Upper lobe of right lung (tissue), 1 donor: ENCODE results near the gene COCH. TPM values are rescaled to one million over a fixed set of nuclear protein-coding genes. Genes with fewer than 3 reads are reported as not detected.
"Not testable (repeated sequence)": the region's sequence is repeated elsewhere in the genome, so short reads cannot be mapped to it uniquely, and the experiment has no call there.

ENCODE experiments used
- ATAC-seq: fragments of 200-7000 bp; cut with Tn5 transposase; one replicate; pipeline ENCODE4 v1.9.1; 2020; ENCODE audit warnings: mild to moderate bottlenecking, moderate library complexity
- DNase-seq: peaks from one replicate; pipeline ENCODE4 v3.0.0-alpha.2; 2020
- H3K27ac ChIP-seq: fragments of 200-600 bp; one replicate; pipeline ENCODE4 v1.8.0; 2022
- H3K27me3 ChIP-seq: fragments of 200-600 bp; one replicate; pipeline ENCODE4 v1.8.0; 2022; ENCODE audit warnings: mild to moderate bottlenecking
- H3K36me3 ChIP-seq: fragments of 200-600 bp; one replicate; pipeline ENCODE4 v1.8.0; 2022
- H3K4me1 ChIP-seq: fragments of 200-600 bp; one replicate; pipeline ENCODE4 v1.8.0; 2022
- H3K4me3 ChIP-seq: fragments of 200-600 bp; one replicate; pipeline ENCODE4 v1.8.0; 2022; ENCODE audit warnings: mild to moderate bottlenecking
- H3K9me3 ChIP-seq: fragments of 200-600 bp; one replicate; pipeline ENCODE4 v1.8.0; 2022
- intact Hi-C: fragments of 100-400 bp; cut with DNase I; formaldehyde crosslinking; loops from one replicate; pipeline ENCODE4 v1.11.0; 2022
- total RNA-seq: library from RNA; stranded (reverse); fragmentation: NEBNext Ultra II Directional; extraction: Animal tissue kit (Norgen Biotek cat#: 25700); gene quantifications from one replicate; pipeline ENCODE4 v1.2.1, GENCODE V29; 2021
- TF ChIP-seq, protein P1 (sequence below): fragments of 200-600 bp; IDR thresholded peaks from one replicate; pipeline ENCODE4 v1.8.0; 2022; ENCODE audit warnings: antibody characterized with exemption
- donor health status: DM: no; HTN: yes; CAD: no; lungs with severe emphysema.

COCH gene
- total RNA-seq, 1 donor from 2014 or later: 0.38 TPM

DNA sequence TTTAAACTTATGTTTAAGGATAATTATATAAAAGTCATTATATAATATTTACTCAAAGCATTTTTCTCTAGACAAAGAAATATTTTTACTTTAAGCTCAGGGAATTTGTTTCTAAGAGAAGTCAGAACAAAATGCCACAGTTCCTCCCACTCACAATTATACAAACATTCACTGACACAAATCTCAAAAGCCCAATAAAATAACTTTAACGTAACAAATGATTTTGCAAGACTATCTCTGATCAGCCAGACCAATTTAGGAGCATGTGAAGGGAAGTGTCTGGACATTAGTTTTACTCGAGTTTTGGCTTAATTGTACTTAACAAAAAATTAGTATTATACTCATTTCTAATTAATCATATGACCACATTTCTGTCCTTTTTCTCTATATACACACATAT lies 41.2 kb downstream of the COCH start:
- no peak for ATAC-seq
- Histone ChIP-seq H3K4me1 (no peaks in the 10 kb centered on the region), H3K4me3 (no peak overlapping the region), H3K36me3 (peaks cover 19% of the 10 kb centered on the region), H3K27me3 (no peaks in the 10 kb centered on the region), H3K27ac (no peak overlapping the region), H3K9me3 (no peaks in the 10 kb centered on the region)
- TF ChIP-seq, protein P1, sequence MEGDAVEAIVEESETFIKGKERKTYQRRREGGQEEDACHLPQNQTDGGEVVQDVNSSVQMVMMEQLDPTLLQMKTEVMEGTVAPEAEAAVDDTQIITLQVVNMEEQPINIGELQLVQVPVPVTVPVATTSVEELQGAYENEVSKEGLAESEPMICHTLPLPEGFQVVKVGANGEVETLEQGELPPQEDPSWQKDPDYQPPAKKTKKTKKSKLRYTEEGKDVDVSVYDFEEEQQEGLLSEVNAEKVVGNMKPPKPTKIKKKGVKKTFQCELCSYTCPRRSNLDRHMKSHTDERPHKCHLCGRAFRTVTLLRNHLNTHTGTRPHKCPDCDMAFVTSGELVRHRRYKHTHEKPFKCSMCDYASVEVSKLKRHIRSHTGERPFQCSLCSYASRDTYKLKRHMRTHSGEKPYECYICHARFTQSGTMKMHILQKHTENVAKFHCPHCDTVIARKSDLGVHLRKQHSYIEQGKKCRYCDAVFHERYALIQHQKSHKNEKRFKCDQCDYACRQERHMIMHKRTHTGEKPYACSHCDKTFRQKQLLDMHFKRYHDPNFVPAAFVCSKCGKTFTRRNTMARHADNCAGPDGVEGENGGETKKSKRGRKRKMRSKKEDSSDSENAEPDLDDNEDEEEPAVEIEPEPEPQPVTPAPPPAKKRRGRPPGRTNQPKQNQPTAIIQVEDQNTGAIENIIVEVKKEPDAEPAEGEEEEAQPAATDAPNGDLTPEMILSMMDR: no peak
- intact Hi-C loops: no loop called here
- no peak for DNase-seq

DNA sequence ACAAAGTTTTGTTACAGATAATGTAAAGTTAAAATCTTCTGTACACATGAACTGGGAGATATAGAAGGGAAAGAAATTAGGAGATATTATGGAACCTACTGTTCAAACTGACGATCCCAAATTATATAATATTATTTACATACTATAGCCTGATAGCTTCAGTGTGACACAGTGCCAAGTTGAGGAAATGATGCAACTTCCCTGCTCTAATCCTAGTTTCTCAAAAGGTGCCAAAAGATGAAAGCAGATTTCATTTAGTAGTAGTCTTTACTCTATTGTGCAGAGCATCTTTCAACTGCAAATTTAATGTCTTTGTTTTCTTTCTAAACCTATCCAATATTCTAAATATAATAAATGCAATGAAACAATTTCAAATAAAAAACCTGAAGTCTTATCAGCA lies 46.9 kb downstream of the COCH start:
- TF ChIP-seq, protein P1: no peak
- H3K27me3 ChIP-seq: no peaks in the 10 kb centered on the region
- peaks cover 10% of the 10 kb centered on the region for H3K36me3 ChIP-seq
- H3K9me3 ChIP-seq: no peaks in the 10 kb centered on the region
- ATAC-seq: no peak
- no peak overlapping the region for H3K27ac ChIP-seq
- H3K4me3 ChIP-seq: no peak overlapping the region
- intact Hi-C loops: no loop called here
- no peak for DNase-seq
- H3K4me1 ChIP-seq: no peaks in the 10 kb centered on the region

DNA sequence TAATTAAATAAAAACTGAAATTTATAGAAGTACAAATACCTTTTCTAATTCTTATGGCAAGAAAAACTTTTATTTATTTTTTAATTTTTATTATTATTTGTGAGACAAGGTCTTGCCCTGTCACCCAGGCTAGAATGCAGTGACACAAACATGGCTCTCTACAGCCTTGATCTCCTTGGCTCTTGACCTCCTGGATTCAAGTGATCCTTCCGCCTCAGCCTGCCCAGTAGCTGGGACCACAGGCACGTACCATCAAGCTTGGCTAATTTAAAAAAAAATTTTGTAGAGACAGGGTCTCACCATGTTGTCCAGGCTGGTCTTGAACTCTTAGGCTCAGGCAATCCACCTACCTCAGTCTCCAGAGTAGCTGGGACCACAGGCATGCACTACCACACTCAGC lies 47.4 kb downstream of the COCH start:
- ATAC-seq: no peak
- H3K4me3 ChIP-seq: no peak overlapping the region
- H3K27me3 ChIP-seq: no peaks in the 10 kb centered on the region
- H3K36me3 ChIP-seq: peaks cover 6% of the 10 kb centered on the region
- TF ChIP-seq, protein P1: no peak
- H3K4me1 ChIP-seq: no peaks in the 10 kb centered on the region
- intact Hi-C loops: no loop called here
- DNase-seq: no peak
- H3K9me3 ChIP-seq: no peaks in the 10 kb centered on the region
- H3K27ac ChIP-seq: no peak overlapping the region

DNA sequence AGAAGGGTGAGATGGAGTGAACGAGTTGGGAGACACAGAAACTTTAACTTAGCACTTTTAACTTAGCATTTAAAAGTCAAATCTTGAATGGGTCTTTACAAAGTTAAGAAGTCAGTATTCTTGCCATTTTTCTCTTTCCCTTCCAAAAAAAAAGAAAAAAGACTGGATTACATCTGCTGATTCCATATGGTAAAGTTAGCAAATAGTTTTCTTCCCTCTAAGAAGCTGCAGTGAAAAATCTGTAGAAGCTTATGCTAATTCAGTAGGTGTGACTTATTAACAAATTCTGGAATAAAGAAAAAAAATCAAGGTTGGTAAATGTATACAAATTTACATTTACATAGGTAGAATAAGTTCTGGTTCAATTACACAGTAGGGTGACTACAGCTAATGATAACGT lies 50.9 kb downstream of the COCH start:
- intact Hi-C loops: no loop called here
- no peaks in the 10 kb centered on the region for H3K9me3 ChIP-seq
- H3K36me3 ChIP-seq: peaks cover 5% of the 10 kb centered on the region
- H3K27ac ChIP-seq: no peak overlapping the region
- no peaks in the 10 kb centered on the region for H3K4me1 ChIP-seq
- ATAC-seq: no peak
- no peak for DNase-seq
- H3K27me3 ChIP-seq: no peaks in the 10 kb centered on the region
- H3K4me3 ChIP-seq: no peak overlapping the region
- TF ChIP-seq, protein P1: no peak

DNA sequence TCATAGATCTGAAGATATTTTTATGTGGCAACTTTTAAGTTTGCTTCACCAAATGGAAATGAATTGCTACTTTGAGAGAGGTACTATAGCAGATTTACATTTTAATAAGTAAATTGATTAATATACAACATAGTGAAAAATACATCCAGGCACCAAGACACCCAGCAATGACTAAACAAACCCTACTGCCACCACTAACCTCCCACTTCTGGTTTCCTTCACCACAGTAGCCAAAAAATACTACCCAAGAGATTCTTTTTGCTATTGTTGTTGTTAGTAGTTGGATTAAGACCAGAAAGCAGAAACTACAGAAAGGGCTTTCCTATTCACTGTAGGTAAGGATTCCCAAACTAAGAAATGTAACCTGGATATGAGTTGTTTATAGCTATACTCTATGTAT lies 54.1 kb downstream of the COCH start:
- DNase-seq (no peak), ATAC-seq (no peak)
- Histone ChIP-seq H3K27me3 (no peaks in the 10 kb centered on the region), H3K4me1 (no peaks in the 10 kb centered on the region), H3K9me3 (no peaks in the 10 kb centered on the region), H3K4me3 (no peak overlapping the region), H3K27ac (no peak overlapping the region), H3K36me3 (peaks cover 9% of the 10 kb centered on the region)
- intact Hi-C loops: no loop called here
- TF ChIP-seq, protein P1: no peak

DNA sequence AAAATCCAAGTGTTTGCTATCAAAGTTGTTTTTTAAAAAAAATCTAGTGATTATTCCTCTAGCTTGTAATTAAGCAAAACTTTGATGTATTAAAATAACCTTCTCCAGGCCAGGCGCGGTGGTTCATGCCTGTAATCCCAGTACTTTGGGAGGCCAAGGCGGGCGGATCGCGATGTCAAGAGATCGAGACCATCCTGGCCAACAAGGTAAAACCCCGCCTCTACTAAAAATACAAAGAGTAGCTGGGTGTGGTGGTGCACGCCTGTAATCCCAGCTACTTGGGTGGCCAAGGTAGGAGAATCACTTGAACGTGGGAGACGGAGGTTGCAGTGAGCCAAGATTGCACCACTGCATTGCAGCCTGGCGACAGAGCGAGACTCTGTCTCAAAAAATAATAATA lies 59.6 kb downstream of the COCH start:
- H3K9me3 ChIP-seq, H3K27me3 ChIP-seq, DNase-seq, ATAC-seq, intact Hi-C loops, H3K4me1 ChIP-seq, H3K4me3 ChIP-seq, H3K27ac ChIP-seq: not testable (repeated sequence)
- peaks cover 35% of the 10 kb centered on the region for H3K36me3 ChIP-seq
